ENCODE data around the gene RDH5. TPM values are rescaled to one million over a fixed set of nuclear protein-coding genes. Genes with fewer than 3 reads are reported as not detected.
A peak's percentile ranks its signal among the peaks of the same experiment; 100 is the strongest.

The RDH5 gene
- total and polyA plus RNA-seq, 2 of the 13 experiments (the other 11 are each of a cell fraction or from before 2014, with no cell fraction given), result 2.6 to 5.7 TPM

GRCh38 chr12:55728939-55729818 is 9.0 kb downstream of the RDH5 start, which contains the start of gene CD63 (continued):
- TF ChIP-seq, protein P1, sequence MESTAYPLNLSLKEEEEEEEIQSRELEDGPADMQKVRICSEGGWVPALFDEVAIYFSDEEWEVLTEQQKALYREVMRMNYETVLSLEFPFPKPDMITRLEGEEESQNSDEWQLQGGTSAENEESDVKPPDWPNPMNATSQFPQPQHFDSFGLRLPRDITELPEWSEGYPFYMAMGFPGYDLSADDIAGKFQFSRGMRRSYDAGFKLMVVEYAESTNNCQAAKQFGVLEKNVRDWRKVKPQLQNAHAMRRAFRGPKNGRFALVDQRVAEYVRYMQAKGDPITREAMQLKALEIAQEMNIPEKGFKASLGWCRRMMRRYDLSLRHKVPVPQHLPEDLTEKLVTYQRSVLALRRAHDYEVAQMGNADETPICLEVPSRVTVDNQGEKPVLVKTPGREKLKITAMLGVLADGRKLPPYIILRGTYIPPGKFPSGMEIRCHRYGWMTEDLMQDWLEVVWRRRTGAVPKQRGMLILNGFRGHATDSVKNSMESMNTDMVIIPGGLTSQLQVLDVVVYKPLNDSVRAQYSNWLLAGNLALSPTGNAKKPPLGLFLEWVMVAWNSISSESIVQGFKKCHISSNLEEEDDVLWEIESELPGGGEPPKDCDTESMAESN (CRISPR knock-in tag; conservative IDR thresholded peaks at IDR 0.05), result peak; percentile 72; the same call in 1 of the 2 replicates
- TF ChIP-seq MAFF (IDR thresholded peaks at IDR 0.05; ENCODE audit: low read depth, low read length), result no peak
- TF ChIP-seq ARNTL (CRISPR knock-in tag; IDR thresholded peaks at IDR 0.05), result peak; percentile 76
- peak; percentile 59; the same call in 1 of the 2 replicates for TF ChIP-seq SALL1 (CRISPR knock-in tag; IDR thresholded peaks at IDR 0.05)
- TF ChIP-seq, protein P2, sequence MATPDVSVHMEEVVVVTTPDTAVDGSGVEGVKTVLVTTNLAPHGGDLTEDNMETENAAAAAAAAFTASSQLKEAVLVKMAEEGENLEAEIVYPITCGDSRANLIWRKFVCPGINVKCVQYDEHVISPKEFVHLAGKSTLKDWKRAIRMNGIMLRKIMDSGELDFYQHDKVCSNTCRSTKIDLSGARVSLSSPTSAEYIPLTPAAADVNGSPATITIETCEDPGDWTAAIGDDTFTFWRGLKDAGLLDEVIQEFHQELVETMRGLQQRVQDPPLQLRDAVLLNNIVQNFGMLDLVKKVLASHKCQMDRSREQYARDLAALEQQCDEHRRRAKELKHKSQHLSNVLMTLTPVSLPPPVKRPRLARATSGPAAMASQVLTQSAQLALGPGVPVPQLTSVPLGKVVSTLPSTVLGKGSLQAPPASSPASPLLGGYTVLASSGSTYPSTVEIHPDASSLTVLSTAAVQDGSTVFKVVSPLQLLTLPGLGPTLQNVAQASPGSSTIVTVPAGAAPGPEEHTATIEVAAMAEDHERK (CRISPR knock-in tag; IDR thresholded peaks at IDR 0.05; ENCODE audit: low read depth), result no peak
- no peak for TF ChIP-seq ZNF382 (CRISPR knock-in tag; IDR thresholded peaks at IDR 0.05; ENCODE audit: borderline replicate concordance)
- no peak for TF ChIP-seq ZFP36L2 (CRISPR knock-in tag; IDR thresholded peaks at IDR 0.05)
- peak; percentile 54; the same call in 1 of the 2 replicates for TF ChIP-seq ZNF574 (CRISPR knock-in tag; IDR thresholded peaks at IDR 0.05)
- TF ChIP-seq, protein P3, sequence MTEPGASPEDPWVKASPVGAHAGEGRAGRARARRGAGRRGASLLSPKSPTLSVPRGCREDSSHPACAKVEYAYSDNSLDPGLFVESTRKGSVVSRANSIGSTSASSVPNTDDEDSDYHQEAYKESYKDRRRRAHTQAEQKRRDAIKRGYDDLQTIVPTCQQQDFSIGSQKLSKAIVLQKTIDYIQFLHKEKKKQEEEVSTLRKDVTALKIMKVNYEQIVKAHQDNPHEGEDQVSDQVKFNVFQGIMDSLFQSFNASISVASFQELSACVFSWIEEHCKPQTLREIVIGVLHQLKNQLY (CRISPR knock-in tag; IDR thresholded peaks at IDR 0.05), result no peak
- no peak for TF ChIP-seq ZFP82 (CRISPR knock-in tag; IDR thresholded peaks at IDR 0.05; ENCODE audit: borderline replicate concordance)
- TF ChIP-seq, protein P4, sequence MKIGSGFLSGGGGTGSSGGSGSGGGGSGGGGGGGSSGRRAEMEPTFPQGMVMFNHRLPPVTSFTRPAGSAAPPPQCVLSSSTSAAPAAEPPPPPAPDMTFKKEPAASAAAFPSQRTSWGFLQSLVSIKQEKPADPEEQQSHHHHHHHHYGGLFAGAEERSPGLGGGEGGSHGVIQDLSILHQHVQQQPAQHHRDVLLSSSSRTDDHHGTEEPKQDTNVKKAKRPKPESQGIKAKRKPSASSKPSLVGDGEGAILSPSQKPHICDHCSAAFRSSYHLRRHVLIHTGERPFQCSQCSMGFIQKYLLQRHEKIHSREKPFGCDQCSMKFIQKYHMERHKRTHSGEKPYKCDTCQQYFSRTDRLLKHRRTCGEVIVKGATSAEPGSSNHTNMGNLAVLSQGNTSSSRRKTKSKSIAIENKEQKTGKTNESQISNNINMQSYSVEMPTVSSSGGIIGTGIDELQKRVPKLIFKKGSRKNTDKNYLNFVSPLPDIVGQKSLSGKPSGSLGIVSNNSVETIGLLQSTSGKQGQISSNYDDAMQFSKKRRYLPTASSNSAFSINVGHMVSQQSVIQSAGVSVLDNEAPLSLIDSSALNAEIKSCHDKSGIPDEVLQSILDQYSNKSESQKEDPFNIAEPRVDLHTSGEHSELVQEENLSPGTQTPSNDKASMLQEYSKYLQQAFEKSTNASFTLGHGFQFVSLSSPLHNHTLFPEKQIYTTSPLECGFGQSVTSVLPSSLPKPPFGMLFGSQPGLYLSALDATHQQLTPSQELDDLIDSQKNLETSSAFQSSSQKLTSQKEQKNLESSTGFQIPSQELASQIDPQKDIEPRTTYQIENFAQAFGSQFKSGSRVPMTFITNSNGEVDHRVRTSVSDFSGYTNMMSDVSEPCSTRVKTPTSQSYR (CRISPR knock-in tag; IDR thresholded peaks at IDR 0.05; ENCODE audit: borderline replicate concordance), result peak; percentile 84
- no peak for TF ChIP-seq GMEB1 (CRISPR knock-in tag; IDR thresholded peaks at IDR 0.05; ENCODE audit: borderline replicate concordance)
- 0 out of 2 replicates have a peak, but pooled peaks have one; percentile 30 for TF ChIP-seq ZNF12 (CRISPR knock-in tag; IDR thresholded peaks at IDR 0.05)
- TF ChIP-seq ZNF768 (CRISPR knock-in tag; IDR thresholded peaks at IDR 0.05), result peak; percentile 37; the same call in 1 of the 2 replicates
- TF ChIP-seq EHMT2 (IDR thresholded peaks at IDR 0.05; ENCODE audit: borderline replicate concordance, low read depth, low read length), result no peak
- no peak for TF ChIP-seq RBAK (CRISPR knock-in tag; IDR thresholded peaks at IDR 0.05)
- TF ChIP-seq SAP130 (CRISPR knock-in tag; IDR thresholded peaks at IDR 0.05; ENCODE audit: low read depth), result peak; percentile 91
